GM21786 (cell line): ENCODE measurements around the gene ZNF691.
"Not testable (repeated sequence)": the region's sequence is repeated elsewhere in the genome, so short reads cannot be mapped to it uniquely, and the experiment has no call there.

ENCODE experiments used
- ATAC-seq: cut with Tn5 transposase; IDR thresholded peaks from one replicate; pipeline ENCODE4 v1.9.1; 2021; ENCODE audit not compliant: unreplicated experiment

The ZNF691 gene

DNA sequence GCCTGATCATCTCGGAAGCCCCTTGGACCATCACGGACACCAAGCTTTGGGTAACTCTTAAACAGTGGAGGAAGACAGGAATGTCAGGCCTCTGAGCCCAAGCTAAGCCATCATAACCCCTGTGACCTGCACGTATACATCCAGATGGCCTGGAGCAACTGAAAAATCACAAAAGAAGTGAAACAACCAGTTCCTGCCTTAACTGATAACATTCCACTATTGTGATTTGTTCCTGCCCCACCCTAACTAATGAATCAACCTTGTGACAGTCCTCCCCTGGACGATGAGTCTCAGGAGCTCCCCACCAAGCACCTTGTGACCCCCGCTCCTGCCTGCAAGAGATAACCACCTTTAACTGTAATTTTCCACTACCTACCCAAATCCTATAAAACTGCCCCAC, 13.0 kb downstream of the ZNF691 start:
- ATAC-seq, result not testable (repeated sequence)

DNA sequence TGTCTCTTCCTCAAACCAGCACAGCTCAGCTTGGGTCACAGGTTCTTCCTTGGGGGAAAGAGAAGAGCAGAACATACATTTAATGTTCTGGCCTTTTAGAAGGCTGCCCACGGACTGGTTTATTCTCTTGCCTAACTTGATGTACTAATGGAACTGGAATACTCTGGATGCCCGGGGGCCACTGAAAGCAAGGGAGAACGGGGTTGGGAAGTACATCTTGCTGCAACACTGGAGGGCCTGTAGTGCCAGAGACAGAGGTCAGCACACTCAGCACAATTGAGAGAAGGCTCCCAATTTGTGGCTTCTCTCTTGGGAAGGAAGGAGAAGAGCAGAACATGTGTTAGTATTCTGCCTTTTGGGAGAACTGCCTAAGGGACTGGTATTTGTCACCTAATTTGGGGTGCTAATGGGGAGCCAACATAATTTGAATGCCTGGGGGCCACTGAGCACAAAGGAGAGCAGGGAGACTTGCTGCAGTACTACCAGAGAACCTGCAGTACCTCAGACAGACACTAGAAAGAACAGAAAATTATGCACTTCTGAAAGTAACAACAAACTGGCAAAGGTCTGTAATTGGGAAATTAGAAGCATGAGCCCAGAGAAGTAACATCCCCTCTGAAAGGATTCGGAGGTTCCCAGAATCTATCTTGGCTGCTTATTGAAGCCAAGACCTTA, 14.1 kb downstream of the ZNF691 start:
- no peak for ATAC-seq

DNA sequence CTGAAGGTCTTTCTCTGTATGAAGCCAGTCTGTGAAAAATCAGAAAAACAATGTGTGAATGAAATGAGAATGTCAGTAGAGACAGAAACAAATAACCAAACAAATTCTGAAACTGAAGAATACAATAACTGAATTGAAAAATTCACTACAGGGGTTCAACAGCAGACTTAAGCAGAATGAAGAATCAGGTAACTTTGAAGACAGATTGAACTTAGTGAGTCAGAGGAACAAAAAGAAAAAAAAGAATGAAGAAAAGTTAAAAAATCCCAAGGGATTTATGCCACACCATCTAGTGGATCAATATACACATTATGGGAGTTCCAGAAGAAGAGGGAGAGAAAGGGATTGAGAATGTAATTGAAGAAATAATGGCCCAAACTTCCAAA, 14.6 kb downstream of the ZNF691 start:
- ATAC-seq, result no peak

DNA sequence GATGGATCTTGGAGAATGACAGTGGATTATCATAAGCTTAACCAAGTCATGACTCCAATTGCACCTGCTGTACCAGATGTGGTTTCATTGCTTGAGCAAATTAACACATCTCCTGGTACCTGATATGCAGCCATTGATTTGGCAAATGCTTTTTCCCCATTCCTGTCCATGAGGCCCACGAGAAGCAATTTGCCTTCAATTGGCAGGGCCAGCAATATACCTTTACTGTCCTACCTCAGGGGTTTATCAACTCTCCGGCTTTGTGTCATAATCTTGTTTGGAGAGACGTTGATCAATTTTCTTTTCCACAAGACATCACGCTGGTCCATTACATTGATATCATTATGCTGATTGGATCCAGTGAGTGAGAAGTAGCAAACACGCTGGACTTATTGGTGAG, 20.1 kb downstream of the ZNF691 start:
- no peak for ATAC-seq

DNA sequence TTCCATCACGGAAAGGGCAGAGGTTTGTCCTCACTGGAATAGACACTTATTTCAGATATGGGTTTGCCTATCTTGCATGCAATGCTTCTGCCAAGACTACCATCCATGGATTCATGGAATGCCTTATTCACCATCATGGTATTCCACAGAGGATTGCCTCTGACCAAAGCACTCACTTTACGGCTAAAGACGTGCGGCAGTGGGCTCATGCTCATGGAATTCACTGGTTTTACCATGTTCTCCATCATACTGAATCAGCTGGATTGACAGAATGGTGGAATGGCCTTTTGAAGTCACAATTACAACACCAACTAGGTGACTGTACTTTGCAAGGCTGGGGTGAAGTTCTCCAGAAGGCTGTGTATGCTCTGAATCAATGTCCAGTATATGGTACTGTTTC, 22.1 kb downstream of the ZNF691 start:
- ATAC-seq, result not testable (repeated sequence)

DNA sequence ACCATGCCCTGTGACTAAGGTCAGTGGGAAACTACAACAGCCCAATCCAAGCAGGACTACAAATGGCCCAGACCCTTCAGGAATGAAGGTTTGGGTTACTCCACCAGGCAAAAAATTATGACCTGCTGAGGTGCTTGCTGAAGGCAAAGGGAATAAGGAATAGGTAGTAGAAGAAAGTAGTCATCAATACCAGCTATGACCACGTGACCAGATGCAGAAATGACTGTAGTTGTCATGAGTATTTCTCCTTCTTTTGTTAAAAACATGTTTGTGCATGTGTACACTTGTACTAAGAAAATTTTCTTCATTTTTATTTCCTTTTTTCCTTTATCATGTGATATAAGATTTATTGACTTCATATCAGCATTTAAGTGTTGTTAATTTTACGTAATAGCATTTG, 22.8 kb downstream of the ZNF691 start:
- ATAC-seq, result not testable (repeated sequence)

DNA sequence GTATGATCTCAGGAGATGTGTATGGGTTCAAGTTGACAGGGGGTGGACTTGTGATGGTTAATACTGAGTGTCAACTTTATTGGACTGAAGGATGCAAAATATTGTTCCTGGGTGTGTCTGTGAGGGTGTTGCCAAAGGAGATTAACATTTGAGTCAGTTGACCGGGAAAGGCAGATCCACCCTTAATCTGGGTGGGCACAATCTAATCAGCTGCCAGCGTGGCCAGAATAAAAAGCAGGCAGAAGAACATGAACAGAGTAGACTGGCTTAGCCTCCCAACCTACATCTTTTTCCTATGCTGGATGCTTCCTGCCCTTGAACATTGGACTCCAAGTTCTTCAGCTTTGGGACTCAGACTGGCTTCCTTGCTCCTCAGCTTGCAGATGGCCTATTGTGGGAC, 23.3 kb downstream of the ZNF691 start:
- not testable (repeated sequence) for ATAC-seq

DNA sequence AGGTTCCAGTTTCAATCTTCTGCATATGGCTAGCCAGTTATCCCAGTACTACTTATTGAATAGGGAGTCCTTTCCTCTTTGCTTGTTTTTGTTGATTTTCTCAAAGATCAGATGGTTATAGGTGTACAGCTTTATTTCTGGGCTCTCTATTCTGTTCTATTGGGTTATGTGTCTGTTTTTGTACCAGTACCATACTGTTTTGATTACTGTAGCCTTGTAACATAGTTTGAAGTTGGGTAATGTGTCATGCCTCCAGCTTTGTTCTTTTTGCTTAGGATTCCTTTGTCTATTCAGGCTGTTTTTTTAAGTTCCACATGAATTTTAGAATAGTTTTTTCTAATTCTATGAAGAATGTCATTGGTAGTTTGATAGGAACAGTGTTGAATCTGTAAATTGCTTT, 26.7 kb downstream of the ZNF691 start:
- ATAC-seq, result not testable (repeated sequence)

DNA sequence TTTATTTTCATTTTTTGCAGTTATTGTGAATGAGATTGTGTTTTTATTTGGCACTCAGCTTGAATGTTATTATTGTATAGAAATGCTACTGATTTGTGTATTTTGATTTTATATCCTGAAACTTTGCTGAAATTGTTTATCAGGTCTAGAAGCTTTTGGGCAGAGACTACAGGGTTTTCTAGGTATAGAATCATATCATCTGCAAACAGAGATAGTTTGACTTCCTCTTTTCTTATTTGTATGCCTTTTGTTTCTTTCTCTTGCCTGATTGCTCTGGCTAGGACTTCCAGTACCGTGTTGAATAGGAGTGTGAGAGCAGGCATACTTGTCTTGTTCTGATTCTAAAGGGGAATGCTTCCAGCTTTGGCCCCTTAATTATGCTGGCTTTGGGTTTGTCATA, 27.3 kb downstream of the ZNF691 start:
- ATAC-seq, result no peak

DNA sequence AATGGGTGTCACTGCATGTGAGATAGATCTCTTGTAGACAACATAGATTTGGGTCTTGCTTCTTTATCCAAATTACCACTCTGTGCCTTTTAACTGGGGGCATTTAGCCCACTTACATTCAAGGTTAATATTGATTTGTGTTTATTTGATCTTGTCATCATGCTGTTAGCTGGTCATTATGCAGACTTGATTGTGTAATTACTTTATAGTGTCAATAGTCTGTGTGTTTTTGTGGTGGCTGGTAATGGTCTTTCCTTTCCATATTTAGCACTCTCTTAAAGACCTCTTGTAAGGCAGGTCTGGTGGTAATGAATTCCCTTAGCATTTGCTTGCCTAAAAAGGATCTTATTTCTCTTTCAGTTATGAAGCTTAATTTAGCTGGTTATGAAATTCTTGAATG, 29.6 kb downstream of the ZNF691 start:
- no peak for ATAC-seq

DNA sequence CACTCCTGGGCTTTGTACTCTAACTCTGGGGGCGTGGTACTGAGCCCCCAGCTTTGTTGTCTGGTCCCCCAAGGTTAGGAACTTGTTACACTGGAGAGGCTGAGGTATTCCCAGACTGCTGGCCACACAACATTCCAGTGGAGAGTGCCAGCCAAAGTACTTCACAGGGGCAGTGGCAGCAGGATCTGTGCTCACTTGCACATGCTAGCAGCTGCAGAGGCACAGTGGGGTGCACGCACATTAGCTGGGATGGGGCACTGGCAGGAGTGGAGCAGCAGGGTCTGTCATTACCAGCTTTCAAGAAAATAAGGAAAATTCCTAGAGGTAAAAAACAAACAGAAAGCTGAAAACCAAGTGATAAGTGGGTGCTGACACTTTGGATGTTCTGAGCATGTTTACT, 31.0 kb downstream of the ZNF691 start:
- no peak for ATAC-seq

DNA sequence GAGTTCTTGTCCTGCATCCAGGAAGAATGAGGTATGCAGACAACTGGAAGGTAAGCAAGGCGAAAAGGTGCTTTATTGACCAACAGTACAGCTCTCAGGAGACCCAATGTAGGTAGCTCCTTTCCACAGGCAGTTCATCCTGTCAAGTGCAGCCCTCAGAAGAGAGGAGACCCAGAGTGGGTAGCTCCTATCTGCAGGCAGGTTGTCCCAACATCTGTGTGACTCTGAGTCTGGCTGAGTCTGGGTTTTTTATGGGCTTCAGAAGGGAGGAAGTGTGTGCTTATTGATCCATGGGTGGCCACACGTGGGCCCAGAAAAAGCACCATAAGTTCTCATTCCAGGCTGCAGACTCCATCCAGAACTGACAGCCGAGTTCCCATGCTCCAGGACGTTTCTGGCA, 34.0 kb downstream of the ZNF691 start:
- ATAC-seq, result no peak

DNA sequence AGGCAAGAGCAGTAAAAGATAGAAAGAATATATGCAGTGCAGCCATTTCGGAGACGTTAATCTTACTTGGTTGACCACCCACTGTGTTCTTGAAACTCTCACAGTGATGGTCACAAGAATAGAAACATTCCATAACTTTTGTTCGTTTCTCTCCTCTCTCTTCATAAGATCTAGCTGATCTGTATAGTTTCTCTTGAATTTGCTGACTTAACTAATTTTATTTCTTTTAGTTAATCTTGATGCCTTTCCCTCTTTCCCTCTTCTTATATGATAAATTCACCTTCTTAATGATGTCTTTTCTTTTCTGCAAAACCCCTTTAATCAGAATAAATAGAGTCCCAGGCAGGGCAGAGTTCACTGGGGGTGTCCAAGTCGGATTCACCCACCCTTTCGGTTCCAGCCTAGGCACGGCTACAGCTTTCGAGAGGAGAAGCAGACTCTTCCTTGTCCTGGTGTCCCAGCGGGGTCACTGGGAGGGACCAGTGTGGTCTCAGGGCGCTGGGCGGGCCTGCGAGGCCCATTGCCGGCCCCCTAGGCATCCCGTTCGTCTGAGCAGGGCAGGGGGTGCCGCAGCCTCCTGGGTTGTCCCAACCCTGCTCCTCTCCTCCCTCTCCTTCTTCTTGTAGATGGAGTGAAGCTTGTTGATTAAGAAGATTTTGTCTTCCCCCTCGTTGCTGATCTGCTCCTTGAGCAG, 39.8 kb downstream of the ZNF691 start:
- ATAC-seq, result no peak

DNA sequence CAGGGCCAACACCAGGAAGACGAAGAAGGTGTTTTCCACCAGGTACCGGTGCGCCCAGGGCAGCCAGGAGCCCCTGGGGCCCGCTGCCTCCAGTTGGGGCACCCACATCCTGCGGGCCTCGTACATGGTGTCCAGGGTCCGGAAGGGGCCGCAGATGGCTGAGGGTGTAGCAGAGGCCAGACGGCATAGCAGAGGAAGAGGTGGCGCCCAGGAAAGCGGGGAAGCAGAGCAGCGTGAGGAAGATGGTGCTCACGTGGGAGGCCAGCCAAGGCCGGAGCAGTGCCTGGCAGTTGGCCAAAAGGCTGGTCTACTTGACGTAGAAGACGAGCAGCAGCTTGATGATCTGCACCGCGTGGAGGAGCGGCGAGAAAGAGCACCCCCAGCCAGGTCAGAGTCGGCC, 40.4 kb downstream of the ZNF691 start:
- ATAC-seq, result no peak

DNA sequence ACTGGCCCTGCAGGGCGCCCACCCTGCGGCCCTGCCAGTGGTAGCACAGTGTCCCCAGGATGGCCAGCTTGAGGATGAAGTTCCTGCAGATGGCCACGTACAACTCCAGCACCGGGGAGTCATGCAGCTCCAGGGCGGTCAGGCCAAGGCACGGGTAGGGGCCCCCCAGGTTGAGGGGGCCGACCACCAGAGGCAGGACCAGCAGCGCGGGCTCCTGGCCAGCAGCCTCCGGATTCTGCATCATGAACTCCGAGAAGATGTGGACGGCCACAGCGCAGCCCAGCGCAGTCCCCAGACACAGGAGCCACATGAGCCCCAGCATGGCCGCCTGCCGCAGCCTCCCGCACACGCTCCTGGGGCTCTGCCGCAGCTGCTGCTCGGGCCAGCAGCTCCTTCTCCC, 41.0 kb downstream of the ZNF691 start:
- no peak for ATAC-seq

DNA sequence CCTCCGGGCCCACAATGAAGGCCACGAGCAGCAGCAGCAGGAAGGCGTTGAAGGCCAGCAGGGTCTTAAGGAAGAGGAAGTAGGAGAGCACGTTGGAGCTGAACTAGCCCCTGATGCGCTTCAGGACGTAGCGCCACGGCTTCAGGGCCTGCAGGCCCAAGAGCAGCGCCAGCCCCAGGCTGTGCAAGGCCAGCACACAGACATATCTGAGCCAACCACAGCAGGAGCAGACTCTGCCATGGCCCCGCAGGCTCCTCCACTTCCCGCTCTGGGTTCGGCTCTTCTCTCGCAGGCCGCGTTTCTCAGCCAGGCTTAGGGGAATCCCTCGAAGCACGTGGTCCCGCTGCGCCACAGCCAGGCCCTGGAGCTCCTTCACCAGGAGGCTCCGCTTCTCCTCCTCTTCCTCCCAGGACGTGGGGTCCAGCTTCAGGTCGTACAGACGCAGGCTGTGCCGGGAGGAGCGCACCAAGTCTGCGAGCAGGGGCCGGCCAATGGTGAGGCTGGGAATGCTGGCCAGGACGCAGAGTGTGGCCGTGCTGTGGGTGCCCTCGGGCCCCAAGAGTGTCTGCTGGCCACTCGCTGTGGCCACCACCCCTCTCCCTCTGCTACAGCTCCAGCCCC, 41.7 kb downstream of the ZNF691 start:
- ATAC-seq, result no peak

DNA sequence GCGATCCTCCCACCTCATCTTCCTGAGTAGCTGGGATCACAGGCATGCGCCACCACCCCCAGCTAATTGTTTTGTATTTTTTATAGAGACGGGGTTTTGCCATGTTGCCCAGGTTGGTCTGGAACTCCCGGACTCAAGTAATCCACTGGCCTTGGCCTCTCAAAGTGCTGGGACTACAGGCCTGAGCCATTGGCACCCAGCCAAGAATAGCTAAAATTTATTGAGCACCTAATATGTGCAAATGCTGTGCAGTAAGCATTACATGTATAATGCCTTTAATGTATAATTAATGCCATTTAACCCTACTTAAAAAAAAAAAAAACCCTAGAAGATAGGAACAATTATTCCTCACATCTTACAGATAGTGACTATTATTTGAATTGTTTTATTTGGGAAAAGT, 42.9 kb downstream of the ZNF691 start:
- no peak for ATAC-seq

DNA sequence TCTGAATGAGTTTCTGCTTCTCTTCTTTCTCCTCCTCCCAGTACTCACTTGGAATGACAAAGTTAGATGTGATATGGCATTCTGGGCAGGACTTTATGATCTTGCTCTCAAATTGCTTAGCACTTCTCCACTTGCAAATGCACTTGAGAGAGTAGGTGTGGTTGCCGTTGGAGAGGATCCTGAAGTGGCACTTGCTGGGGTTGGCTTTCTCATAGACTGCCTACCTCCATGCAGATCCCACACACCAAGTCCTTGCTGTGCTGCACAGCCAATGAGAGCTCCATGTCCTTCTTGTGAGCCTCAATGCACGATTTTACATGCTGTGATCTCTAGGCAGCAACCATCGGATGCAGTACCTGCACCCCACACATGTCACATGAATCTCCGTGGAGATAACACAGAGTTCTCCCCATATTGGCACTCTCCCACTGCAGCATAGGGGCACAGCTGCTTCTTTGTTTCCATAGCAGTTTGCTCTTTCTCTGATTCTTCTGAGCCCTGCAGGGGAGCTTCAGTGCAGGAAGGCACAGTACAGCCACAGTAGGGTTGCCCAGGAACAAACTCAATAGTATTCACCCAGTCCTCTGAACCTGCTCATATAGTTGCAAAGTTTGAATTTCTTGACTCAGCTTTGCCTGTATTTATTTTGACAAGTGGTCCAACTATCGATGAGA, 45.2 kb downstream of the ZNF691 start:
- no peak for ATAC-seq

DNA sequence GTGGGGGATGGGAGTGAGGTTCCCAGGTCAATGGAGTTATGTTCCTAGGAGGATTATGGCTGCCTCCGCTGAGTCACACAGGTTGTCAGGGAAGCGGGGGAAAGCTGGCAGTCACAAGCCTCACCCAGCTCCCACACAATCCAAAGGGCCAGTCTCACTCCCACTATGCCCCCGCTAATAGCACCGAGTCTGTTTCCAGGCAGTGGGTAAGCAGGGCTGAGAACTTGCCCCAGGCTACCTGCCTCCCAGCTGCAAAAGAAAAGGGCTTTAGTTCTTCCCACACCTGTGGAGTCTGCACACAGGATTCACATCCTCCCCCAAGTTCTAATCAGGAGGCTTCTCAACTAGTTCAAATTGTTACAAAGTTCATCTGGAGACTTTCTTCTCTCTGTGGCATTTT, 53.5 kb downstream of the ZNF691 start:
- not testable (repeated sequence) for ATAC-seq
